ENCODE measurements around the gene THAP8.
"Not testable (repeated sequence)": the region's sequence is repeated elsewhere in the genome, so short reads cannot be mapped to it uniquely, and the experiment has no call there.

THAP8 gene

DNA sequence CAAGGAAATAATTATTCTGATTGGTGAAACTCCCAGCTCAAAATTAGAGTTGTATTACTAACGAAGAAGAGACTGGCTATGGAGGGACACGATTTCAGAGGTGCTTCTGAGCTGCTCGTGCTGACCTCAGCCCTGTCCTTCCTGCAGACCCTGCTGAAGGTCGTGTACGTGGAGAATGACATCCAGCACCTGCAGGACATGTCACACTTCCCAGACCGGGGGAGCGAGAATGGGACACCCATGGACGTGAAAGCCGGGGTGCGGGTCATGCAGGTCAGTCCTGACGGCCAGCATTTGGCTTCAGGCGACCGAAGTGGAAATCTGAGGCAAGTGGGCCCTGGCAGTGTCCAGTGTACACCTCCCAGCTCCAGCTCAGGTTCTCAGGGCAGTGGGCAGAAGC, 28.8 kb upstream of the THAP8 start:
- H3K4me3 Mint-ChIP-seq: no peak overlapping the region
- H3K4me1 Mint-ChIP-seq (ENCODE audit: low read depth): no peaks in the 10 kb centered on the region
- peaks cover 38% of the 10 kb centered on the region for H3K36me3 Mint-ChIP-seq (ENCODE audit: low read depth)
- H3K9me3 Mint-ChIP-seq: no peaks in the 10 kb centered on the region
- H3K27ac Mint-ChIP-seq: no peak overlapping the region
- no peaks in the 10 kb centered on the region for H3K27me3 Mint-ChIP-seq (ENCODE audit: low read depth)

- Mint-ChIP-seq H3K9me3 (no peaks in the 10 kb centered on the region), H3K27me3 (ENCODE audit: low read depth) (no peaks in the 10 kb centered on the region), H3K36me3 (ENCODE audit: low read depth) (peaks cover 42% of the 10 kb centered on the region), H3K4me1 (ENCODE audit: low read depth) (no peaks in the 10 kb centered on the region), H3K27ac (no peak overlapping the region), H3K4me3 (no peak overlapping the region)
Observed at GRCh38 chr19:36081894-36082293, 27.8 kb upstream of the THAP8 start.

DNA sequence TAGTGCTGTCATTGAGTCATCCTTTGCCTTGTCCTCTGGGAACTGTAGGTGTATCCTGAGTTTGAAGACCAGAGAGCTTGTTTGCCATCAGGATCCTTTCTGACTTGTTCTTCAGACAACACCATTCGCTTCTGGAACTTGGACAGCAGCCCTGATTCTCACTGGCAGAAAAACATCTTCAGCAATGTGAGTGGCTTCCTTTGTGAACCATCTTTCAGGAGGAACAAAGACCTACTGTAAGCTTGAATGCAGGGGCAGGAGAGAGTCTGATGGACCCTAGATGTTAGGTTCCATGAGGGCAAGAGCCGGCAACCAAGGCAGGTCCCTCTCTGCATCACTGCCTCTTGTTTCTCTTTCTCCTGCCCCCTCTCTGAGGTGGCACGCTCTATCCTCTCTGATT, 27.3 kb upstream of the THAP8 start:
- Mint-ChIP-seq H3K9me3 (no peaks in the 10 kb centered on the region), H3K4me1 (ENCODE audit: low read depth) (no peaks in the 10 kb centered on the region), H3K27ac (no peak overlapping the region), H3K36me3 (ENCODE audit: low read depth) (peaks cover 42% of the 10 kb centered on the region), H3K4me3 (no peak overlapping the region), H3K27me3 (ENCODE audit: low read depth) (no peaks in the 10 kb centered on the region)

DNA sequence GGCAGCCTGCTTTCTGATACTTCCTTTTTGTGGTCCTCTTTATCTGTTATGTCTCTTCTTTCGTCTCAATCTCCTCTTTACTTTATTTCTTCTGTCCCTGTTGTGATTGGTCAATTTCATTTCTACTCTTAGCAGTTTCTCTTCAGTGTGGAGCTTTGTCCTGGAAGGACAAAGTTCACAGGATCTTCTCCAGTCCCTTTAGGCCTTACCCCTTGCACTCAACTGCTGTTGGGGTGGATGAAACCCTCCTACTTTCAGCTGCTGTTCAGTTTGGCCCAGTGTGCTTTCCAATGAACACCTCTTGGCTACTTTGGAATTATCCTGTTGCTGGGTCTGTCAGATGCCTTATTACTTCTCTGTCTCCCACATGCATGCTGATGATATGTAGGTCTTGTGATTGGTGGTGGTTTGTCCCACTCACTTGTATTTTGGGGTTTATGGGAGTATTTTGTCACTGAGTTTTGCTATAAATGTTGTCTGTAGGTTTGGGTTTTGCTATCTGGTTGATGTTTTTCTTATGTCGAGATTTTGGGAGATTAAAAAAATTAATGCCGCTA, 25.4 kb upstream of the THAP8 start:
- Mint-ChIP-seq H3K9me3 (no peaks in the 10 kb centered on the region), H3K27me3 (ENCODE audit: low read depth) (no peaks in the 10 kb centered on the region), H3K4me1 (ENCODE audit: low read depth) (no peaks in the 10 kb centered on the region), H3K4me3 (no peak overlapping the region), H3K27ac (no peak overlapping the region), H3K36me3 (ENCODE audit: low read depth) (peaks cover 46% of the 10 kb centered on the region)

- Mint-ChIP-seq H3K27me3 (ENCODE audit: low read depth) (no peaks in the 10 kb centered on the region), H3K36me3 (ENCODE audit: low read depth) (peaks cover 27% of the 10 kb centered on the region), H3K9me3 (no peaks in the 10 kb centered on the region), H3K27ac (no peak overlapping the region), H3K4me3 (no peak overlapping the region), H3K4me1 (ENCODE audit: low read depth) (no peaks in the 10 kb centered on the region)
Observed at GRCh38 chr19:36073121-36073876, 19.2 kb upstream of the THAP8 start.

DNA sequence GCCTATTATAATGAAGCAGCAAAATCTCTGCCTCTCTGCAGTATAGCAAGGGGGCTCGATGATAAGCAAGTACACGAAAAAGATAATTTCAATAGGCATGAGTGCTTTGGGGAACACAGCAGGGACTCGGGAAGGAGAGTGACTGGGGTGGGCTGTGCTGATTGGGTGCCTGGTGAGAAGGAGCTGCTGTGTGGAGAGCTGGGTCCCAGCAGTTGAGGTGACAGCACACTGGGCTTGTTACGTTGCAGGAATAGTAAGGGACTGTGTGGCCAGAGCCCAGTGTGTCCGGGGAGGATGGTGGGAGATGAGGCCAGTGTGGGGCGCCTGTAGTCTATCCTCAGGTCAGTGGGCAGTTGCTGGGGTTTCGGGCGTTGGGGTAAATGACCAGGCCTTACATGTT, 18.0 kb upstream of the THAP8 start:
- Mint-ChIP-seq H3K27me3 (ENCODE audit: low read depth) (no peaks in the 10 kb centered on the region), H3K27ac (no peak overlapping the region), H3K4me1 (ENCODE audit: low read depth) (no peaks in the 10 kb centered on the region), H3K9me3 (no peaks in the 10 kb centered on the region), H3K4me3 (no peak overlapping the region), H3K36me3 (ENCODE audit: low read depth) (peaks cover 30% of the 10 kb centered on the region)

- not testable (repeated sequence) for H3K9me3 Mint-ChIP-seq
- H3K36me3 Mint-ChIP-seq (ENCODE audit: low read depth): peaks cover 34% of the 10 kb centered on the region
Observed at GRCh38 chr19:36068810-36069499, 14.9 kb upstream of the THAP8 start.

GRCh38 chr19:36067681-36068080, 13.6 kb upstream of the THAP8 start:
- Mint-ChIP-seq H3K4me3 (no peak overlapping the region), H3K27ac (no peak overlapping the region), H3K9me3 (no peaks in the 10 kb centered on the region), H3K27me3 (ENCODE audit: low read depth) (no peaks in the 10 kb centered on the region), H3K4me1 (ENCODE audit: low read depth) (no peaks in the 10 kb centered on the region), H3K36me3 (ENCODE audit: low read depth) (peaks cover 35% of the 10 kb centered on the region)

More at GRCh38 chr19:36068810-36069499, 14.9 kb upstream of the THAP8 start:
- H3K27ac Mint-ChIP-seq; H3K4me3 Mint-ChIP-seq; H3K27me3 Mint-ChIP-seq (ENCODE audit: low read depth); H3K4me1 Mint-ChIP-seq (ENCODE audit: low read depth): not testable (repeated sequence)

GRCh38 chr19:36064826-36065225, 10.7 kb upstream of the THAP8 start:
- Mint-ChIP-seq H3K36me3 (ENCODE audit: low read depth) (peaks cover 29% of the 10 kb centered on the region), H3K4me3 (no peak overlapping the region), H3K27me3 (ENCODE audit: low read depth) (no peaks in the 10 kb centered on the region), H3K4me1 (ENCODE audit: low read depth) (no peaks in the 10 kb centered on the region), H3K27ac (no peak overlapping the region), H3K9me3 (no peaks in the 10 kb centered on the region)

DNA sequence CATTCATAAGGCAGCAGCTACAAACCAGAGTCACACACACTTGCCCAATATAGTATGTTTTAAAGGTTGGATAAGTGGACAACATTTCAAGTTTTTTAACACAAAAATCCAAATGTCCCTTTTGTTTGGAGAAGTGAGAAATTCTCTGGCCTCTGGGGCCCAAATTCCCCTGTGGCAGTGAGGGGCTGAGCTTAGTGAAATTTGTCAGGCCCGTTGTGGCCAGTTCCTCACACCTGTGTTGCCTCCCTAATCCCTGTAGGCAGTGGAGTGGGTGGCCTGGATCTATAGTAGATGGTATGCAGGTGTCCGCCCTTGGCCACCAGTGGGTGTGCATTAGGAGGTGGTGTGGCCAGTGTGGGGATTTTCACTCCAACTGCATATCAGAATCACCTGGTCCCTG, 7.3 kb upstream of the THAP8 start:
- no peak overlapping the region for H3K4me3 Mint-ChIP-seq
- H3K9me3 Mint-ChIP-seq: no peaks in the 10 kb centered on the region
- peaks cover 10% of the 10 kb centered on the region for H3K4me1 Mint-ChIP-seq (ENCODE audit: low read depth)
- H3K27ac Mint-ChIP-seq: no peak overlapping the region
- peaks cover 23% of the 10 kb centered on the region for H3K36me3 Mint-ChIP-seq (ENCODE audit: low read depth)
- H3K27me3 Mint-ChIP-seq (ENCODE audit: low read depth): no peaks in the 10 kb centered on the region

- Mint-ChIP-seq H3K27ac (no peak overlapping the region), H3K4me1 (ENCODE audit: low read depth) (peaks cover 16% of the 10 kb centered on the region), H3K27me3 (ENCODE audit: low read depth) (no peaks in the 10 kb centered on the region), H3K9me3 (no peaks in the 10 kb centered on the region), H3K36me3 (ENCODE audit: low read depth) (peaks cover 18% of the 10 kb centered on the region), H3K4me3 (no peak overlapping the region)
Observed at GRCh38 chr19:36060430-36060829, 6.3 kb upstream of the THAP8 start.

DNA sequence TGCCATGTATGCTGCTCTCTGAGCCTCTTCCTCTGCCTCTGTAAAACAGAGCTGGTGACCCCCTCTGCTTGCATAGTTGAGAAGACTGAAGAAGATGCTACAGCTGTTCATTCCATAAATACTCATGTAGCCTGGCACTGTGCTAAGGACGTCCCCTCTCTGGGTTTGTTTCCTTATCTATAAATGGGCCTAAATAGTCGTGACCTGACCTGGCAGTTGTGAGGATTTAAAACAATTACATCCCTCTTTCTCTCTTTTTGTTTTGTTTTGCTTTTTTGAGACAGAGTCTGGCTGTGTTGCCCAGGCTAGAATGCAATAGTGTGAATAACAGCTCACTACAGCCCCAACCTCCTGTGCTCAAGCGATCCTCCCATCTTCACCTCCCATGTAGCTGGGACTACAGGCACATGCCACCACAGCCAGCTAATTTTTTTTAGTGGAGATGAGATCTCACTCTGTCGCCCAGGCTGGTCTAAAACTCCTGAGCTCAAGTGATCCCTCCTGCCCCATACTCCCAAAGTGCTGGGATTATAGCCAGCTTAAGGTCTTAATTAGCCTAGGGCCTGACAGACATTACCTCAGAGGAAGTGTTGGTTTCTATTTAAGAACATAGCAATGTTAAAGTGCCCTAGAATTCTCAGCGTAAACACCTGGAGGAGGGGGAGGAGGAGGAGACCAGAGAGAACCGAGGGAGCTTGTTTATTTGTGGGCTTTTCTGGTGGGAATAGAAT, 5.3 kb upstream of the THAP8 start:
- H3K9me3 Mint-ChIP-seq: no peaks in the 10 kb centered on the region
- H3K27ac Mint-ChIP-seq: peak overlapping the region; percentile 57
- peaks cover 20% of the 10 kb centered on the region for H3K4me1 Mint-ChIP-seq (ENCODE audit: low read depth)
- H3K36me3 Mint-ChIP-seq (ENCODE audit: low read depth): peaks cover 12% of the 10 kb centered on the region
- no peaks in the 10 kb centered on the region for H3K27me3 Mint-ChIP-seq (ENCODE audit: low read depth)
- no peak overlapping the region for H3K4me3 Mint-ChIP-seq

DNA sequence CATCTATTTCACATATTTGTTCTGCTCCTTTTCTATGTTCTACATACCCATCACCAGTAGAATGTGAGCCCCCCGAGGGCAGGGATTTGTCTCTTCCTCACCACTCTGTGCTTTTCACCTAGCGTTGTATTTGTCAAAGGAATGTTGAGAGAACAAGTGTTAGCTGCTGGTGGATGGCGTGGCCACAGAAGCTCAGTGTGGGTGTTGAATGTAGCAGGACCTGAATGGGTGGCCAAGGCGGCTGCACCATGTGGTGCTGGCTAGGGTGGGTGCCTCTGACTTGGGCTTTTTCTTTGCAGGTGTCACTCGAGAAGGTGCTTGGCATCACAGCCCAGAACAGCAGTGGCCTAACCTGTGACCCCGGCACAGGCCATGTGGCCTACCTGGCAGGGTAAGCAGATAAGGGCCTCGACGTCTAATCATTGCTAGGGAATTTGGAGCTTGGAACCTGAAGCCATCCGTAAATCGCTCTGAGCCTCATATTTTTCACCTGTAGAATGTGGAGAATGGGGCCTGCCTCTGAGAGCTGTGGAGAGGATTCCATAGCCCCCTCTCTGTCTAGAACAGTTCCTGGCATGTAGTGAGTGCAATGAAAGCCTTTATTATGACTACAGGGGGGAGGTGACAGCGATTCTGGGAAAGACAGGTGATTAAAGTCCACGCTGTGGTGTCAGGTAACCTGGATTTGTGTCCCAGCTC, 4.5 kb upstream of the THAP8 start:
- Mint-ChIP-seq H3K27ac (no peak overlapping the region), H3K36me3 (ENCODE audit: low read depth) (peaks cover 10% of the 10 kb centered on the region), H3K27me3 (ENCODE audit: low read depth) (no peaks in the 10 kb centered on the region), H3K9me3 (no peaks in the 10 kb centered on the region), H3K4me1 (ENCODE audit: low read depth) (peaks cover 20% of the 10 kb centered on the region), H3K4me3 (no peak overlapping the region)
